ENCODE results near the gene FUOM.

Gene FUOM

GRCh38 chr10:133357285-133358161 is at the start of gene FUOM:
Gene FUOM, minus strand, starts transcription at chr10:133358019. Its CDS starts 12 bp downstream, at chr10:133358007.
- no peak for DNase-seq

GRCh38 chr10:133405844-133406527 is 48.2 kb upstream of the FUOM start:
- DNase-seq, result no peak

GRCh38 chr10:133405272-133405671 is 47.5 kb upstream of the FUOM start:
- no peak for DNase-seq

GRCh38 chr10:133403784-133404183 is 46.0 kb upstream of the FUOM start:
- no peak for DNase-seq

- DNase-seq, result no peak
These were observed 45.5 kb upstream of the FUOM start for GRCh38 chr10:133403359-133403758.

- no peak for DNase-seq
These were observed 44.3 kb upstream of the FUOM start for GRCh38 chr10:133401981-133402725.

- no peak for DNase-seq
These were observed 43.7 kb upstream of the FUOM start for GRCh38 chr10:133401500-133401899.

GRCh38 chr10:133400624-133401424 is 43.0 kb upstream of the FUOM start:
- no peak for DNase-seq

GRCh38 chr10:133399123-133399601 is 41.3 kb upstream of the FUOM start:
- no peak for DNase-seq

- DNase-seq, result no peak
These were observed 40.1 kb upstream of the FUOM start for GRCh38 chr10:133397938-133398337.

- DNase-seq, result no peak
These were observed 38.3 kb upstream of the FUOM start for GRCh38 chr10:133396035-133396624.

GRCh38 chr10:133394801-133395221 is 37.0 kb upstream of the FUOM start:
- DNase-seq, result no peak

- DNase-seq, result peak; percentile 52
These were observed 36.3 kb upstream of the FUOM start, which contains the start of gene MTG1 for GRCh38 chr10:133394064-133394663. Gene MTG1, plus strand, starts transcription at chr10:133394157. Its CDS starts 64 bp downstream, at chr10:133394221.

GRCh38 chr10:133393401-133394063 is 35.7 kb upstream of the FUOM start:
- no peak for DNase-seq

GRCh38 chr10:133391761-133392518 is 34.1 kb upstream of the FUOM start:
- no peak for DNase-seq

GRCh38 chr10:133391249-133391635 is 33.4 kb upstream of the FUOM start:
- DNase-seq, result no peak

GRCh38 chr10:133390597-133391248 is 32.9 kb upstream of the FUOM start:
- DNase-seq, result no peak

- DNase-seq, result peak; percentile 50
These were observed 31.4 kb upstream of the FUOM start for GRCh38 chr10:133388973-133389818.
